Measurements from ENCODE around the gene APH1B.

DNA sequence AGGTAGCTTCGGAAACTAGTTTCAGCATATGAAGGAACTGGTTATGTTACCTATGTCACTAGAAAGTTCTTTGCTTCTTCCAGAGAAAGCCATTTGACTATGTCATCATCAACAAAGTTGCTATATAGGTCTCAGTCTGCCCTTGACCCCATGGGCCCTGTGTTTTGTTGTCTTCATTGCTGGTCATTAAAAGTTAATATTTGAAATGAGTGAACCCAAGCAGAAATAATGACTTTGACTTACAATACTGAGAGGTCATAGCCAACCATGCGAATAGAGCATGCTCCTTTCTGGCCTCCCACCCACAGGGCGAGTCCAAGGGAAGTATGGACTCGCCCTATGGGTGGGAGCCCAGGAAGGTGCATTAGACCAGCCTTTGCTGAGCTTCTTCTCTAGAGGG is 40.9 kb downstream of the APH1B start:
- TF ChIP-seq CTCF (IDR thresholded peaks at IDR 0.05; ENCODE audit: low read depth, low read length) = no peak
- no peak for TF ChIP-seq EZH2phosphoT487 (IDR thresholded peaks at IDR 0.05; ENCODE audit: low read depth)

Measured in OCI-LY3 (cell line).